A549 treated with GW870086 at 1 μM for 4 hours (cell line): ENCODE measurements around the gene CCDC200. TPM values are rescaled to one million over a fixed set of nuclear protein-coding genes. Genes with fewer than 3 reads are reported as not detected.

Source experiments
- total RNA-seq: library from RNA; stranded (reverse); fragments of 200-300 nt; extraction: Qiagen RNA extraction; gene quantifications from 5 replicates; pipeline ENCODE4 v1.2.3, GENCODE V29; 2022; ENCODE audit warnings: low read depth

The CCDC200 gene
- total RNA-seq: not detected in 5 replicates

DNA sequence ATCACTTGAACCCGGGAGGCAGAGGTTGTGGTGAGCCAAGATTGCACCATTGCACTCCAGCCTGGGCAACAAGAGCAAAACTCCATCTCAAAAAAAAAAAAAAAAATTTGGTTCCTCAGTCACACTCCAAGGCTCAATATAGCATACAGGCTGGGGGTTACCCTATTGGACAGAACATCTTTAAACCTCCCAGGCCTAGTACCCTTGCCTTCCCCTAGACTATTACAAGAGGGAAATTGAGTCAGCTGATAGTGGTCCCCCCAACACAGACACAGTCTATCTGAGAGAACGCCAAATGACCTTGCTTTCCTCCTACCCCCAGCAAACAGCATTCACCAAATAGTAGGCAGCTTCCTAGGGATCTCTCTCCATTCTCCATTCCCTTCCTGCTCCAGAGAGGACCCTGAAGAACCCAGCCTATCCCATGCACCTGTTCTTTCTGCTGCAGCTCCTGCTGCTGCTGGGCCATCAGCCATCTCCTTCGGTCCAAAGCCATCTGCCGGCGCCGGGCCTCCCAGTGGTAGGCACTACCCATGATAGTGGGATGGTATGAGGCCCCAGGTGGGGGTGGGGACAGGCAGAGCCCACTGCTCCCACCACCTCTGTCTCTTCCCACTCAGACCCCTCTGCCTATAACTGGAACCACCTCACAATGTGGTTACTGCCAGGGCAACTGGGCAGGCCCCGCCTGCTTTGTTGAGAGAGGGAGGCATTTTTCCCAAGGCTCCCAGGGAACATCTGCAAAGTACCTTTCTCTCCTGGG lies at the start of gene CCDC200:
TSS of gene CCDC200 (minus strand) at position 604 of the 763 bp plus-strand sequence. CDS start at position 535, 69 bp downstream.

GRCh38 chr17:43233877-43234276 lies 5.5 kb upstream of the CCDC200 start, which contains the start of gene RNU2-1:
Gene RNU2-1, minus strand, starts transcription at chr17:43233977.

DNA sequence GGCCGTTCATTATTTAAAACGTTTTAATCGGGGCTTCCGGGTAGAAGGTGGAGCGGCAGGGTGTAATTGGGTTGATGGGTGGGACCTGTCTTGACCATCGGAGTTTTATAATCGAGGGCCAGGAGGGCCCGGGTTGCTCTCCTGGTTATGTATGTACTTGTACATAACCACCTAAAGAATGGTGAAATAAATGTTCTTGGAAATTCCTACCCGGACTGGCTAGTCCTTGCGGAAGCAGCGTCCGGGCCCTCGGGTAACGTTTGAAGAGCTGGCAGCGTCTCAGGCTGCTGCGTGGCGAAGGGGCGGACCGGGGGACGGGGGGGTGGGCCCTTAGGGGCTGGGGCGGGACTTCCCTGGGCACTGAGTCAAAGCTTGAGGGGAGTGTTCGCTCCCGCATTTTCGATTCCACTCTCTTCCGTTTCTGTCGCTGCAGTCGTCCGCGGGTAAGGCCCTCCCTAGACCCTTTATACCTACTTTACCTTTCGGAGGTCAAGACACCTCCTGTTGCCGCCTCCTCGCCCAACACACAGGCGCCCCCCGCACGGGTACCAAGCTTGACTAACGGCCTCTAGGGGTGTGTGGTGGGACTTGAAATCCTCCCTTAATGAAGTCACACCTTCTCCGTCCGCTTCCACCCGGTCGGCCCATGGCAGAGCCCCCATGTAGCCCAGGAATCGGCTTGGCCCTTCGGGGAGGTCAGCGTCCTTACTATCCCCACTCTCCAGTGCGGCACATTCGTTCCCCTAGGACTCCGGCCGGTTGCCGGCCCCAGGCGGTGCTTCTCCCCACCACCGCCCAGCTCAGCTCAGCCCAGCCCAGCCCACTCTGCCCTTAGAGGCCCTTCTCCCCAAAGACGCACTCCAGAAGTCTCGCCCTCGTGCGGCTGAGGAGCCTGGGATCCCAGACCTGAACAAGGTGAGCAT lies 16.7 kb downstream of the CCDC200 start, which contains the start of gene TMEM106A:
TSS of gene TMEM106A (plus strand) at position 396 of the 923 bp plus-strand sequence. CDS start 1,167 bp downstream, outside the sequence.

Other genes starting within 250 kb of the CCDC200 start
- 0.73 to 2.0 TPM (median 1.0 TPM) in 5 replicates for gene PTGES3L, start 248.5 kb downstream of the CCDC200 start, total RNA-seq
- gene RUNDC1, start 248.1 kb downstream of the CCDC200 start, total RNA-seq: 20.6 to 23.0 TPM (median 22.1 TPM) in 5 replicates
- 2,973 to 3,984 TPM (median 3,050 TPM) in 5 replicates for gene RPL27, start 230.2 kb downstream of the CCDC200 start, total RNA-seq
- 18.2 to 21.6 TPM (median 18.9 TPM) in 5 replicates for gene IFI35, start 221.8 kb downstream of the CCDC200 start, total RNA-seq
- 211 to 235 TPM (median 231 TPM) in 5 replicates for gene VAT1, start 206.2 kb downstream of the CCDC200 start, total RNA-seq
- 0.07 to 0.29 TPM (median 0.17 TPM) in 5 replicates for gene RND2, start 203.4 kb downstream of the CCDC200 start, total RNA-seq
- 21.8 to 26.1 TPM (median 23.4 TPM) in 5 replicates for gene BRCA1, start 103.3 kb downstream of the CCDC200 start, total RNA-seq
- gene NBR1, start 57.4 kb downstream of the CCDC200 start, total RNA-seq: 29.1 to 41.6 TPM (median 39.5 TPM) in 5 replicates
- 0.77 to 1.5 TPM (median 0.94 TPM) in 5 replicates for gene TMEM106A, start 16.7 kb downstream of the CCDC200 start, total RNA-seq
- not detected in 5 replicates for gene RNU2-1, start 5.4 kb upstream of the CCDC200 start, total RNA-seq
- gene ARL4D, start 170.4 kb upstream of the CCDC200 start, total RNA-seq: 25.3 to 36.6 TPM (median 30.2 TPM) in 5 replicates